Kidney (tissue), 14 donors: ENCODE data around the gene PAXX. TPM values are rescaled to one million over a fixed set of nuclear protein-coding genes. Genes with fewer than 3 reads are reported as not detected.

ENCODE experiments used
- DNase-seq, 5 donors: peaks; one replicate each; pipeline ENCODE4 v3.0.0-alpha.2; 2013 to 2020
- FAIRE-seq: peaks from 2 replicates; lab custom pipeline; 2012; peaks lifted over from hg19 to GRCh38; lab: Jason Lieb, UNC
- H3K27ac ChIP-seq, 2 donors: one replicate each; pipeline ENCODE4 v1.7.0; 2013; ENCODE audit warnings: low read depth in 2 of 2, low read length in 2 of 2, inconsistent platforms in 1 of 2
- H3K27me3 ChIP-seq: one replicate; pipeline ENCODE4 v1.7.1; 2013; ENCODE audit warnings: low read length, inconsistent platforms; ENCODE audit not compliant: control insufficient read depth, insufficient read depth
- H3K36me3 ChIP-seq, 3 donors: one replicate each; pipeline versions ENCODE4 v1.7.0 to v1.7.1; 2013; ENCODE audit warnings: low read length in 3 of 3, control low read depth in 1 of 3, inconsistent platforms in 1 of 3; ENCODE audit not compliant: insufficient read depth in 3 of 3, control insufficient read depth in 2 of 3
- H3K4me1 ChIP-seq, 3 donors: one replicate each; pipeline versions ENCODE4 v1.7.0 to v1.7.1; 2013; ENCODE audit warnings: low read length in 3 of 3, inconsistent platforms in 1 of 3, low read depth in 1 of 3; ENCODE audit not compliant: control insufficient read depth in 2 of 3, insufficient read depth in 2 of 3
- H3K4me3 ChIP-seq, 3 donors: one replicate each; pipeline versions ENCODE4 v1.7.0 to v1.8.1; 2013; ENCODE audit warnings: low read length in 3 of 3, control low read depth in 1 of 3, inconsistent platforms in 1 of 3
- H3K9ac ChIP-seq, 3 donors: one replicate each; pipeline versions ENCODE4 v1.7.0 to v1.7.1; 2013; ENCODE audit warnings: low read length in 3 of 3, control low read depth in 1 of 3, inconsistent platforms in 1 of 3
- H3K9me3 ChIP-seq, 3 donors: one replicate each; pipeline versions ENCODE4 v1.7.0 to v1.7.1; 2013; ENCODE audit warnings: low read length in 3 of 3, control low read depth in 1 of 3, inconsistent platforms in 1 of 3; ENCODE audit not compliant: control insufficient read depth in 2 of 3, insufficient read depth in 1 of 3
- intact Hi-C: fragments of 100-400 bp; cut with DNase I; formaldehyde crosslinking; loops from one replicate; pipeline ENCODE4 v1.11.1; 2022
- polyA plus RNA-seq: library from polyadenylated mRNA; stranded (reverse); fragments of 350-450 nt; fragmentation: Illumina TruSeq; extraction: RNeasy Lipid Tissue Mini Kit (QIAGEN cat#74804); gene quantifications from one replicate; pipeline ENCODE4 v1.2.3, GENCODE V29; 2014; ENCODE audit warnings: low read depth, low replicate concordance; ENCODE audit not compliant: insufficient read depth
- total RNA-seq: library from RNA; stranded (reverse); fragmentation: NEBNext Ultra II Directional; extraction: Animal tissue kit (Norgen Biotek cat#: 25700); gene quantifications from one replicate; pipeline ENCODE4 v1.2.1, GENCODE V29; 2021
- TF ChIP-seq, protein P1 (sequence below): IDR thresholded peaks from 3 replicates; pipeline ENCODE4 v1.5.1; 2012; ENCODE audit warnings: mild to moderate bottlenecking, moderate library complexity, borderline replicate concordance; ENCODE audit not compliant: insufficient read depth; ENCODE audit errors: extremely low read depth
- donor health status: control.
- donor health status: control.
- donor health status: control.
- donor health status: control.
- donor health status: control.
- donor health status: DM: yes; HTN: yes; CAD: no.
- donor health status: Normal renal cell carcinoma (clear cell type).

Gene PAXX
- total and polyA plus RNA-seq, 2 donors from 2014 or later: 54.2 to 80.9 TPM

GRCh38 chr9:136975644-136976043 lies 16.6 kb upstream of the PAXX start:
- TF ChIP-seq, protein P1, sequence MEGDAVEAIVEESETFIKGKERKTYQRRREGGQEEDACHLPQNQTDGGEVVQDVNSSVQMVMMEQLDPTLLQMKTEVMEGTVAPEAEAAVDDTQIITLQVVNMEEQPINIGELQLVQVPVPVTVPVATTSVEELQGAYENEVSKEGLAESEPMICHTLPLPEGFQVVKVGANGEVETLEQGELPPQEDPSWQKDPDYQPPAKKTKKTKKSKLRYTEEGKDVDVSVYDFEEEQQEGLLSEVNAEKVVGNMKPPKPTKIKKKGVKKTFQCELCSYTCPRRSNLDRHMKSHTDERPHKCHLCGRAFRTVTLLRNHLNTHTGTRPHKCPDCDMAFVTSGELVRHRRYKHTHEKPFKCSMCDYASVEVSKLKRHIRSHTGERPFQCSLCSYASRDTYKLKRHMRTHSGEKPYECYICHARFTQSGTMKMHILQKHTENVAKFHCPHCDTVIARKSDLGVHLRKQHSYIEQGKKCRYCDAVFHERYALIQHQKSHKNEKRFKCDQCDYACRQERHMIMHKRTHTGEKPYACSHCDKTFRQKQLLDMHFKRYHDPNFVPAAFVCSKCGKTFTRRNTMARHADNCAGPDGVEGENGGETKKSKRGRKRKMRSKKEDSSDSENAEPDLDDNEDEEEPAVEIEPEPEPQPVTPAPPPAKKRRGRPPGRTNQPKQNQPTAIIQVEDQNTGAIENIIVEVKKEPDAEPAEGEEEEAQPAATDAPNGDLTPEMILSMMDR: no peak
- H3K4me1 ChIP-seq: peaks cover 0 to 14% (median 0%) of the 10 kb centered on the region in 3 donors
- FAIRE-seq: no peak
- H3K4me3 ChIP-seq: no peak overlapping the region
- no peaks in the 10 kb centered on the region for H3K27me3 ChIP-seq
- no peak overlapping the region for H3K27ac ChIP-seq
- no peaks in the 10 kb centered on the region for H3K36me3 ChIP-seq
- intact Hi-C loops: no loop called here
- no peaks in the 10 kb centered on the region for H3K9me3 ChIP-seq
- DNase-seq: peak in 1 of 5 donors; percentile 34
- no peak overlapping the region for H3K9ac ChIP-seq

GRCh38 chr9:136977223-136977622 lies 15.0 kb upstream of the PAXX start, which contains the start of gene PTGDS:
Gene PTGDS (plus strand): TSS chr9:136977504. CDS start chr9:136977579, 75 bp downstream.
- Histone ChIP-seq H3K36me3 (no peaks in the 10 kb centered on the region), H3K4me1 (peaks cover 0 to 14% (median 0%) of the 10 kb centered on the region in 3 donors), H3K9ac (no peak within 1 kb of the TSS), H3K4me3 (peak within 1 kb of the TSS in 1 of 3 donors; percentile 41), H3K27me3 (no peaks in the 10 kb centered on the region), H3K9me3 (no peaks in the 10 kb centered on the region), H3K27ac (peak within 1 kb of the TSS; percentile 17 to 23)
- DNase-seq (peak in 1 of 5 donors; percentile 87), FAIRE-seq (no peak)
- TF ChIP-seq, protein P1: no peak
- intact Hi-C loops: no loop called here

GRCh38 chr9:136977649-136978072 lies 14.6 kb upstream of the PAXX start:
- H3K27ac ChIP-seq: peak overlapping the region; percentile 17 to 23
- no peaks in the 10 kb centered on the region for H3K27me3 ChIP-seq
- H3K9me3 ChIP-seq: no peaks in the 10 kb centered on the region
- H3K4me1 ChIP-seq: peaks cover 0 to 14% (median 0%) of the 10 kb centered on the region in 3 donors
- no peak for DNase-seq
- intact Hi-C loops: no loop called here
- no peaks in the 10 kb centered on the region for H3K36me3 ChIP-seq
- TF ChIP-seq, protein P1: no peak
- H3K4me3 ChIP-seq: peak overlapping the region in 1 of 3 donors; percentile 41
- FAIRE-seq: no peak
- no peak overlapping the region for H3K9ac ChIP-seq
